Measurements from ENCODE around the gene TRPM3.

The TRPM3 gene

DNA sequence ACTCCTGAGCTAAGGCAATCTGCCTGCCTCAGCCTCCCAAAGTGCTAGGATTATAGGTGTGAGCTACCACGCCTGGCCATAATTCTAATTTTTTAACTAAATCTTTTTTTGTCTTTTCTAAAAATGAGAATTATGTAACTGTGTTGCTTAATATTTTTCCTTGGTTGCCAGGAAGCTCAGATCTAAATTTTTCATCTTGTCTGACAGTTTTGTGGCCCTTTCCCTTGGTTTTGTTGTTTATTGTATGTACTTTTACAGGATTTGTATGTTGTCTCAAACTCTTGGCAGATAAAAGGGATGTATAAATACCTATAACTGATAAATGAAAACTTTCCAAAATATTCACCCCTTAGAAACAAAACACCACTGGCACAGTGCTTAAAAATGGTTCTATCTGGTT is 618.7 kb downstream of the TRPM3 start:
- DNase-seq = no peak

DNA sequence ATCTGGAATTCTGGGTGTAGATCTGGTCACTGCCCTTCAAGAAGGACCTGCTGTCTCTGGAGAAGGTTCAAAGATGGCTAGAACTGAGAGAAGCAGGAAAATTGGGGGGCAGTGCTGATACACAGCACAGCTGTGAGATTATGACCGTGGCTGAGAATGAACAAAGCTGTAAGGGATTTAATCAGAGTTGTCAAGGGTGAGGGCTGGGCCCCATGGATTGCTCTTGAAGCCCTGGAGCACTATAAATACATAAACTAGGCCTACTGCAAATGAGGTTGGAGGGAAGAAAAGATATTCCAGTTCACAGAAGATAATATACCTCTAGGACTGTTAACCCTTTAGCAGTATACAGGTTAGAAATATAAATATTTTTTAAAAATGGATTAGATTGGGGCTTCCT is 620.6 kb downstream of the TRPM3 start:
- no peak for DNase-seq

GRCh38 chr9:70499621-70500020 is 621.8 kb downstream of the TRPM3 start:
- DNase-seq = no peak

GRCh38 chr9:70498866-70499265 is 622.6 kb downstream of the TRPM3 start:
- DNase-seq = no peak

DNA sequence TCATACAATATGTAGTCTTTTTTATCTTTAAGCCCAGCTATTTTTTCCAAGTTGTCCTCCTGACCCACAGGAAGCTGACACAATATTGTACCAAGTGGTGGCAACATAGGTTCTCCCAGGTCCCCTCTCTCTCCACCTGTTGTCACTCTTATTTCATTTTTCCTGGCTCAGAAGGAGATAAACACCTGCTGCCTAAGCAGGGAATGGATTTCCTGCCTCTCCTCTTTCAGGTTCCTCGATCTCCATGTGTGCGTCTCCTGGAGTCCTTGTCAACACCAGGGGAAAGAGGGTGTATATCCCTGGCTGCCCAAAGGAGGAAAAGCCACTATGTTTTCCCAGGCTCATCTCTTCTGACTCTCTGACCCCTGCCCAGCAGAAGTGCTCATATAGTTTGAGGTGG is 625.2 kb downstream of the TRPM3 start:
- no peak for DNase-seq

DNA sequence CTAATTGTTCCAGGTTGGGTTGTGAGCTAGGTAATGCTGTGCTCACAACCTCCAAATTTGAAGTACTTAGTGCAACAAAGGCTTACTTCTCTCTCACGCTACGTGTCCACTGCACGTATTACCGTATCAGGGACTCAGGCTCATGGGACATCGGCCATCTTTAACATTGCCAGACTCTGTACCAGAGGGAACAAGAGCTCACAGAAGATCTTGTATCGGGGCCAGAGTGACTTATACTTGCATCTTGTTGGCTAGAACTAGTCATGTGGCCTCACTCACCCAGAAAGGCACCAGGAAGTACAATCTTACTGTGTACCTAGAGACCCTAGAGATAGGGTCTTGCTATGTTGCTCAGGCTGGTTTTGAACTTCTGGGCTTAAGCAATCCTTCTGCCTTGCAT is 625.9 kb downstream of the TRPM3 start:
- DNase-seq = peak in 1 of 2 donors; percentile 20

GRCh38 chr9:70494221-70494620 is 627.2 kb downstream of the TRPM3 start:
- no peak for DNase-seq

DNA sequence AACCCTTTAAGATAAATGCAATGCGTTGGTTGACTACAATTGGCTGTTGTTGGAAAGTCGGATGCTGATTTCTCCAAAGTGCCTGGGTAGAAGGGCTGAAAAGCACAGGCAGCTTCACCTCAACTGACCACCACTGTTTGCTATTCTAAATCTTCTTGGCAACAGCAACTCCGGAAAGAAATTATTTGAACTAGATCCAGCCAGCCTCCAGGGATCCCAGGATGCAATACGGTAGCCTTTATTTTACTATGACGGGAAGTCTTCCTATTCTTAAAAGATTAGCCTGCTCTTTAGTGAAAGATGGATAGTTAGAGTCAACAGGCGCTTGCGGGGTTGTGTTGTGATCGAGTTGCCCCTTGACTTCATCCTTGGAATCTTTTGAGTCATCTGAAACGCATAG is 628.4 kb downstream of the TRPM3 start:
- DNase-seq = no peak

GRCh38 chr9:70492319-70492777 is 629.1 kb downstream of the TRPM3 start:
- no peak for DNase-seq

GRCh38 chr9:70491426-70492318 is 629.7 kb downstream of the TRPM3 start:
- no peak for DNase-seq

- DNase-seq = no peak
These were observed 630.9 kb downstream of the TRPM3 start for GRCh38 chr9:70490478-70490877.

- no peak for DNase-seq
These were observed 632.7 kb downstream of the TRPM3 start for GRCh38 chr9:70488793-70489105.

GRCh38 chr9:70488098-70488792 is 633.2 kb downstream of the TRPM3 start:
- peak in 1 of 2 donors; percentile 22 for DNase-seq

GRCh38 chr9:70486127-70486526 is 635.3 kb downstream of the TRPM3 start:
- DNase-seq = no peak

GRCh38 chr9:70485273-70485858 is 636.1 kb downstream of the TRPM3 start:
- DNase-seq = peak in 1 of 2 donors; percentile 39

DNA sequence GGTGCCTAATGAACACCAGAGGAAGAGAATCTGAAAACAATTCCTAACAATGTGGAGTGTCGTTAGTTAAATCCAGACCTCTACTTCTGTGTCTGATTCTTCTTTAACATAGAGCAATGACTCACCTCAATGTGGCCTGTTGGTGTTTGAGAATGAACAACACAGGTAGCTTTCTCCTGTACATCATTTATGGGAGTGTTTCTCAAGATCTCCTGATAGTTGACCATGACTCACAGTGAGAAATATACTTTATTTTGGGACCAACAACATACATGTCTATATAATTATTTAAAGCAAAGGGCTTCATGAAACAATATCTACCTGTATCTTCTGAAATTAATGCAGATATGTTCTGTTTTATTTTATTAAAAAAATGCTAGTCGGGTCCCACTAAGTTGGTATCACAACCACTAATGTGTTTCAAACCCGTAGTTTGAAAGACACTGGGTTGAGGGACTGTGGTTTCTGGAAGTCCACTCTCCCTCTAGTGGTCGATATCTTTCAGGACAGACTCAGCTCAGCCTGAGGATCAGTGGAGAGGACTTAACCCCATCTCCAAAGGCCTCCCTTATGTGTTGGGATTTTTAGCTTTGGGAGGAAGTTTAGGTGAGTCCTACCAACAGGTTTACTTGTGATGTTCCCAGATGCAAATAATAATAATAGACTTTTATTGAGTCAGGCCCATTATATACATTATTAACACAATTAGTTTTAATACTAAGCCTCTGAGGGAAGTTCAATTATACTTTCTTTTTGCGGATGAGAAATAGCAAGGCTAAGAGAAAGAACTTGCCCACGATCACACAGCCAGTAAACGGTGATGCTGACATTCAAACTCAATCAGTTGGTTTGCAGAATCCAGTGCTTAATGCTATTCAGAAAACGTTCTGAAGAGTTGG is 636.9 kb downstream of the TRPM3 start:
- DNase-seq = peak; percentile 73 to 77

DNA sequence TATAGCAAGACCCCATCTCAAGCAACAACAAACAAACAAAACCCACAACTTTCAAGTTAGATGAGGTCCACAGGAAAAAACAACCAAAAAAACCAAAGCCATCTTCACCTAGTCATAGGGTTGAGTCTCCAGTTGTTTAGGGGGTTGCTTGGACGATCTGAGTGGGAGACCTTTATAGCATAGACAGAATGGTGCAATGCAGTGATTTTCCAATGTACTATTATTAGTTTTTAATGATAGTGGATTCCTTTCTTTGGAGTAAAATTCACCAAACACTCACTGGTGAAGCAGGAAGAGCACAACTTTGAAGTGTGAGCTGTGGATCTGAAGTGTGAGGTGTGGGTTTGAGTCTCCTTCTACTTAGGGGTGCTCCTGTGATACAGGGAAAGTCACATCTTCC is 640.0 kb downstream of the TRPM3 start:
- DNase-seq = no peak

- DNase-seq = no peak
These were observed 640.9 kb downstream of the TRPM3 start for GRCh38 chr9:70480405-70480980.

DNA sequence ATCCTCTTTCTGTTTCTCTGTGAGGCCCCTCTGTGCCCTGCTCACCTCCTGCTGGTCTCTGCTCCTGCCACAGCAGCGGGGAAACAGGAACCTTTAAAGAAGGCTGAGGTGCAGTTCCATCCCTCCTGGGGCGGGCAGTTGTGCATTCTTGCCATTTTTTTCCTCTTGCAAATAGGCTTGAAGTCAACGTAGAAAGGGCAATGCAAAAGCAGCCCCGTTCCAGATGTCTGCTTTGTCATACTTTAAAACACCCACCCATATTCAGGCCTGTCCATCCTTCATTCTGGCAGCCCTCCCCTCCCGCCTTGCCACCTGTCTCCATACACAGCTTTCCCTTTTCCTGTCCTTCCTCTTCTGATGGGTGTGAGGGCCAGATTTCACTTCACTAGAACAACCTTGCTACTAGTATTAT is 641.5 kb downstream of the TRPM3 start:
- DNase-seq = no peak

Measured in inflammatory macrophage (primary cell).